ENCODE results near the gene PHLDB2. TPM values are rescaled to one million over a fixed set of nuclear protein-coding genes. Genes with fewer than 3 reads are reported as not detected.

Gene PHLDB2
- total and polyA plus RNA-seq, 10 of the 15 experiments (the other 5 are each of a cell fraction or from before 2014, with no cell fraction given), result 0.03 to 0.67 (median 0.40) TPM

DNA sequence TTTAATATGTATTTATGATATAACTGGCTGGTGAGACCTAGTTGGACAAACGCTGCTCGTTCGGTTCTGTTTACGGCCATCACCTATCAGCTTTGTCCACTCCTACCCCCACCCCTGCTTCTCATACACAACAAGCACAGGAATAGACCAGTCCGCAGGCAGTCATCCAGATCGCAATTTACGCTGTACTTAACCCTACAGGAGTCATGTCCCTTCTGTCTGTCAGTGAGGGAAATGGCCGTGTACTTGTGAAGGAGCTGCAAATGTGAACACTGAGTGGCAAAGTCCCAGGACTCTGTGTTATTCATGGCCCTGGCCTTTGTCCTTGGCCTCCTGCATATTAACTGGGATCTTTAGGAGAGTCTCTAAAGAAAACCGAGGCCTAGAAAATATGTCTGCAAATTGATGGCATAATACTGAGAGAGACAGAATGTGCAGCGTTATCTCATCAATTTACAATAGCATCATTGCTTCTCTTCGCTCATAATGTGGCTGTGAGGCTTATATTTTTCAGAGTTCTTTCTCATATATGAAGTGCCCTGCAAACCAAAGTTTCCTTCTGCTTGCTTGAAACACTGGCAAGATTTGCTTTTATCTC lies 112.6 kb downstream of the PHLDB2 start:
- H3K79me2 ChIP-seq (ENCODE audit: control insufficient read depth, insufficient read depth, low read length), result no peaks in the 10 kb centered on the region
- H3K9ac ChIP-seq (ENCODE audit: control insufficient read depth, insufficient read depth, low read length), result no peak overlapping the region
- H3K4me1 ChIP-seq (ENCODE audit: control insufficient read depth, insufficient read depth, low read length), result no peaks in the 10 kb centered on the region
- H4K20me1 ChIP-seq (ENCODE audit: control insufficient read depth, insufficient read depth), result no peaks in the 10 kb centered on the region
- no peaks in the 10 kb centered on the region for H3K9me3 ChIP-seq (replicated peaks; ENCODE audit: control insufficient read depth, insufficient read depth, low read length)
- no TSS peak for BruUV-seq (replicated peaks)
- no peak overlapping the region for H3K4me3 ChIP-seq
- RAD21 ChIA-PET (ENCODE audit: unreplicated experiment), result interaction anchor here (1.1 to 10.6 kb wide), 4 partner anchors 10 to 253 kb away, joined by 3 to 177 read pairs (median 14); no protein-coding TSS in a partner anchor
- no peaks in the 10 kb centered on the region for H3K27me3 ChIP-seq (replicated peaks in 1 of 2; ENCODE audit: control insufficient read depth in 2 of 2, insufficient read depth in 2 of 2, low read length in 1 of 2)
- H3K27ac ChIP-seq (ENCODE audit: control insufficient read depth, insufficient read depth), result no peak overlapping the region
- CTCF ChIA-PET, result interaction anchor here (0.6 to 9.8 kb wide), 12 partner anchors 18 to 304 kb away, joined by 3 to 380 read pairs (median 5); no protein-coding TSS in a partner anchor
- in situ Hi-C loops (cut with MboI) (loop anchor here (5.0 to 10.0 kb wide), 3 partner anchors 254 to 397 kb away; no protein-coding TSS in a partner anchor), intact Hi-C loops (cut with micrococcal nuclease; ENCODE audit: unreplicated experiment) (no loop called here)
- SMC1A ChIA-PET (ENCODE audit: uncharacterized antibody, unreplicated experiment), result interaction anchor here (1.0 to 23.3 kb wide), 10 partner anchors 10 to 303 kb away, joined by 3 to 424 read pairs (median 5); no protein-coding TSS in a partner anchor
- no peak overlapping the region for H3K4me2 ChIP-seq (ENCODE audit: control insufficient read depth, insufficient read depth)
- no peak for FAIRE-seq
- TF ChIP-seq KDM1A (IDR thresholded peaks at IDR 0.05; ENCODE audit: borderline replicate concordance), result no peak
- no peak for TF ChIP-seq EZH2 (IDR thresholded peaks at IDR 0.05; ENCODE audit: borderline replicate concordance, control insufficient read depth, low read depth, low read length)
- TF ChIP-seq STAT1 (conservative IDR thresholded peaks at IDR 0.05), result no peak
- TF ChIP-seq ATF2 (IDR thresholded peaks at IDR 0.05; ENCODE audit: low read length), result no peak
- TF ChIP-seq MXI1 (IDR thresholded peaks at IDR 0.05; ENCODE audit: low read depth, low read length), result no peak
- DNase-seq (ENCODE audit: low read depth, low spot score), result no peak
- no peak overlapping the region for H2AFZ ChIP-seq (ENCODE audit: control insufficient read depth, low read depth, low read length)
- H3K36me3 ChIP-seq (ENCODE audit: control insufficient read depth in 2 of 2, insufficient read depth in 2 of 2, low read length in 1 of 2), result no peaks in the 10 kb centered on the region
- POLR2A ChIA-PET, result interaction anchor here (1.4 to 1.9 kb wide), 2 partner anchors 18 to 255 kb away, joined by 3 to 5 read pairs; no protein-coding TSS in a partner anchor
- WGBS (ENCODE audit: insufficient coverage, insufficient replicate concordance, low lambda C conversion rate, missing lambda C conversion rate), result 57% methylated on average over 11 of the region's 11 CpGs
- no peak for ATAC-seq
